Measurements from ENCODE around the gene RPL18.

RPL18 gene

DNA sequence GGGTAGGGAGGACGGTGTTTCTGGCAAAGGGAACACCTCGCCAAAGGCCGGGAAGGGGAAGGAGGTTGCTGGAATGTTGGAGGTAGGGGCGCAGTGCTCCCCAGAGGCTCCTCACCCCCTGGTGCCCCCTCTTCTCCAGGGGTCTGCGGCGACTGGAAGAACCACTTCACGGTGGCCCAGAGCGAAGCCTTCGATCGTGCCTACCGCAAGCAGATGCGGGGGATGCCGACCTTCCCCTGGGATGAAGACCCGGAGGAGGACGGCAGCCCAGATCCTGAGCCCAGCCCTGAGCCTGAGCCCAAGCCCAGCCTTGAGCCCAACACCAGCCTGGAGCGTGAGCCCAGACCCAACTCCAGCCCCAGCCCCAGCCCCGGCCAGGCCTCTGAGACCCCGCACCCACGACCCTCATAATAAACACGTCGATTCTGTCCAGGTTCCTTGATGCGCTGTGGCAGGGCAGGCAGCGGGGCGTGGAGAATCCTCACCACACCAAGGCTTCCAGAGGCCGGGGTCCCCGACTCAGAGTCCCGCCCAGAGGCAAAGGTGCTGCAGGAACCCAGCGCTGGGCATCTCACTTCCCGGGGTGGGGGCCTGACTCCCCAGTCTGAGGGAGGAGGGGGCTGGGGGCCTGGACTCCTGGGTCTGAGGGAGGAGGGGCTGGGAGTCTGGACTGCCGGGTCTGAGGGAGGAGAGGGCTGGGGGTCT is 19.8 kb downstream of the RPL18 start:
- TF ChIP-seq, protein P1, sequence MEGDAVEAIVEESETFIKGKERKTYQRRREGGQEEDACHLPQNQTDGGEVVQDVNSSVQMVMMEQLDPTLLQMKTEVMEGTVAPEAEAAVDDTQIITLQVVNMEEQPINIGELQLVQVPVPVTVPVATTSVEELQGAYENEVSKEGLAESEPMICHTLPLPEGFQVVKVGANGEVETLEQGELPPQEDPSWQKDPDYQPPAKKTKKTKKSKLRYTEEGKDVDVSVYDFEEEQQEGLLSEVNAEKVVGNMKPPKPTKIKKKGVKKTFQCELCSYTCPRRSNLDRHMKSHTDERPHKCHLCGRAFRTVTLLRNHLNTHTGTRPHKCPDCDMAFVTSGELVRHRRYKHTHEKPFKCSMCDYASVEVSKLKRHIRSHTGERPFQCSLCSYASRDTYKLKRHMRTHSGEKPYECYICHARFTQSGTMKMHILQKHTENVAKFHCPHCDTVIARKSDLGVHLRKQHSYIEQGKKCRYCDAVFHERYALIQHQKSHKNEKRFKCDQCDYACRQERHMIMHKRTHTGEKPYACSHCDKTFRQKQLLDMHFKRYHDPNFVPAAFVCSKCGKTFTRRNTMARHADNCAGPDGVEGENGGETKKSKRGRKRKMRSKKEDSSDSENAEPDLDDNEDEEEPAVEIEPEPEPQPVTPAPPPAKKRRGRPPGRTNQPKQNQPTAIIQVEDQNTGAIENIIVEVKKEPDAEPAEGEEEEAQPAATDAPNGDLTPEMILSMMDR (IDR thresholded peaks at IDR 0.05) = no peak
- no peak for TF ChIP-seq ZFX (IDR thresholded peaks at IDR 0.05; ENCODE audit: borderline replicate concordance)
- no peak overlapping the region for H3K27ac ChIP-seq

GRCh38 chr19:48596679-48597465 is 22.1 kb downstream of the RPL18 start:
- H3K27ac ChIP-seq = no peak overlapping the region
- TF ChIP-seq, protein P1 (IDR thresholded peaks at IDR 0.05) = no peak
- no peak for TF ChIP-seq ZFX (IDR thresholded peaks at IDR 0.05; ENCODE audit: borderline replicate concordance)

DNA sequence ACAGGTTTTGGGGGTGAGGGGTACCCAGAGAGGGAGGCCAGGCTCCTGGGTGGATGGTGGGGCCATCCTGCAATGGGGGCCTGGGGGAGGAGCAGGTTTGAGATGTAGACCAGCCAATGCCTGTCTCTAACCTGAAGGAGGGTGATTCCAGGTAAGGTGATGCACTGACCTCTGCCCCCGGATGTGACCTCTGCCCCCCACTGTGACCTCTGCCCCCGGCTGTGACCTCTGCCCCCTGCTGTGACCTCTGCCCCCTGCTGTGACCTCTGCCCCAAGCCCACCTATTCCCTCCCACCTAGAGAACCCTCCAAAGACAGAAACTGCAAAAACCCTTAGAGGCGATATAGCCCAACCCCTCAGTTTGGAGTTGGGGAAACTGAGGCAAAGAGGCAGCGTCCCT is 22.7 kb downstream of the RPL18 start:
- no peak overlapping the region for H3K27ac ChIP-seq
- TF ChIP-seq, protein P1 (IDR thresholded peaks at IDR 0.05) = no peak
- TF ChIP-seq ZFX (IDR thresholded peaks at IDR 0.05; ENCODE audit: borderline replicate concordance) = no peak

DNA sequence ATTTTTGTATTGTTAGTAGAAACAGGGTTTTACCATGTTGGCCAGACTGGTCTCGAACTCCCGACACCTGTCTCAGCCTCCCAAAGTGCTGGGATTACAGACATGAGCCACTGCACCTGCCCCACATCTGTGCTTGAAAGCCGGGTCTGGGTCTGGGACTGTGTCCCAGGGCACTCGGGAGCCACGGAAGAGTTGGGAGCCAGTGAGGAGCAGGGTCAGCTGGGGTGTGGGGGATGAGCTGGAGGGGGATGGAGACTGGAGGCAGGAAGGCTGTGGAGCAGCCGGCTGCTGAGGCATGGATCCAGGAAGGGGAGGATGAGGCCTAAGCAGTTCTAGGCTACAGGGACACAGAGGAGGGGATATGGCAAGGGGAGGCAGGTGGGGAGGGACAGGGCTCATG is 23.1 kb downstream of the RPL18 start:
- TF ChIP-seq, protein P1 (IDR thresholded peaks at IDR 0.05) = no peak
- TF ChIP-seq ZFX (IDR thresholded peaks at IDR 0.05; ENCODE audit: borderline replicate concordance) = no peak
- H3K27ac ChIP-seq = no peak overlapping the region

- H3K27ac ChIP-seq = no peak overlapping the region
- TF ChIP-seq ZFX (IDR thresholded peaks at IDR 0.05; ENCODE audit: borderline replicate concordance) = no peak
- TF ChIP-seq, protein P1 (IDR thresholded peaks at IDR 0.05) = no peak
Measured at GRCh38 chr19:48595171-48595570, 23.8 kb downstream of the RPL18 start.

- no peak overlapping the region for H3K27ac ChIP-seq
- no peak for TF ChIP-seq ZFX (IDR thresholded peaks at IDR 0.05; ENCODE audit: borderline replicate concordance)
- TF ChIP-seq, protein P1 (IDR thresholded peaks at IDR 0.05) = no peak
Measured at GRCh38 chr19:48591021-48591420, 28.0 kb downstream of the RPL18 start.

Data from 22Rv1 (cell line).